Measurements from ENCODE around the gene F11.
"Not testable (repeated sequence)": the region's sequence is repeated elsewhere in the genome, so short reads cannot be mapped to it uniquely, and the experiment has no call there.

The F11 gene

GRCh38 chr4:186265683-186266652 is at the start of gene F11:
F11 (plus strand) TSS chr4:186266189; CDS start chr4:186267137, 948 bp downstream.
- DNase-seq (ENCODE audit: low read depth), result no peak

- DNase-seq (ENCODE audit: low read depth), result no peak
These were observed 49.4 kb upstream of the F11 start for GRCh38 chr4:186216465-186217024.

- DNase-seq (ENCODE audit: low read depth), result no peak
These were observed 48.2 kb upstream of the F11 start for GRCh38 chr4:186217733-186218293.

DNA sequence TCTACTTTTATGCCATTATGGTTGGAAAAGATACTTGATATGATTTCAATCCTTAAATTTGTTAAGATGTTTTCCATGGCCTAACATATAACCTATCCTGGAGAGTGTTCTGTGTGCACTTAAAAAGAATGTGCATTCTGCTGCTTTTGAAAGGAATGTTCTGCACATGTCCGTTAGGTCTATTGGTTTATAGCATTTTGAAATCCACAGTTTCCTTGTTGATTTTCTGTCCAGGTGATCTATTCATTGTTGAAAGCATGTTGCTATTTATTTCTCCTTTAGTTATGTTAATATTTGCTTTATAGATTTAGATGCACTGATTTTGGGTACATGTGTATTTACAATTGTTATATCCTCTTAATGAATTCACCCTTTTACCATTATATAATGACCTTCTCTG is 44.4 kb upstream of the F11 start:
- DNase-seq (ENCODE audit: low read depth), result no peak

- no peak for DNase-seq (ENCODE audit: low read depth)
These were observed 40.1 kb upstream of the F11 start for GRCh38 chr4:186225848-186226247.

GRCh38 chr4:186226521-186227189 is 39.3 kb upstream of the F11 start:
- no peak for DNase-seq (ENCODE audit: low read depth)

GRCh38 chr4:186227221-186227620 is 38.8 kb upstream of the F11 start, which contains the start of gene KLKB1:
KLKB1 (plus strand) TSS chr4:186227507; CDS start chr4:186228196, 689 bp downstream.
- no peak for DNase-seq (ENCODE audit: low read depth)

DNA sequence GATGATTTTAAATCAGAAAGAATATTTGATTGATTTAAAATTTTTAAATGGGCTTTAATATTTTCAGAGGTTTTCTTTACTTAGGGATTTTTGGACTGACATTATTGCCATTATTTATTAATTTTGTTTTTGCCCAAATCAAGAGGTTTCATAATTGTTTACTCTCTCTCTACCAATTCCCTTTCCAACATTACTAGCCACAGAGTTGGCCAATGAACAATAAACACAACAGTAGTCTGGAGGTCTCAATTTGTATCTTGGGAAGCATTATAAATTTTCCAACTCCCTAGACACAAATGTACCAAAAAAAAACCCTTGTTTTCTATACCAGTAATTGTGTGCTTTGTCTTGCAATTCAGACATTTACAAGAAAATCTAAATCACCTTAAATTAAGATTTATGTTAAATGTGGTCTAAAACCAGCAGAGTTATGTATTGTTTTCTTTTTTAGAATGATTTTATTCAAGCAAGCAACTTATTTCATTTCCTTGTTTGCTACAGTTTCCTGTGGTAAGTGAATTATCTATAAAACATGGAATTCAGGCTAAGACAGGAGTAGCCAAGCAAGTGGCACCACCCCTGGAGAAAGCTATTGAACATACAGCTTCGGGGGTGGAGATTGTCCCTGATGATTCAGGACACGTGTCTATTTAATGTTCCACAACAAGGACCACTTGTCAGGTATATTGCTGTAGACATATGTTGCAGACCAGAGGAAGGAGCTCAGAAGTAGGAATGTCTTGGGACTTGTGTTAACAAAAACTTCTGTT is 38.1 kb upstream of the F11 start:
- DNase-seq (ENCODE audit: low read depth), result no peak

- DNase-seq (ENCODE audit: low read depth), result no peak
These were observed 37.5 kb upstream of the F11 start for GRCh38 chr4:186228514-186228894.

DNA sequence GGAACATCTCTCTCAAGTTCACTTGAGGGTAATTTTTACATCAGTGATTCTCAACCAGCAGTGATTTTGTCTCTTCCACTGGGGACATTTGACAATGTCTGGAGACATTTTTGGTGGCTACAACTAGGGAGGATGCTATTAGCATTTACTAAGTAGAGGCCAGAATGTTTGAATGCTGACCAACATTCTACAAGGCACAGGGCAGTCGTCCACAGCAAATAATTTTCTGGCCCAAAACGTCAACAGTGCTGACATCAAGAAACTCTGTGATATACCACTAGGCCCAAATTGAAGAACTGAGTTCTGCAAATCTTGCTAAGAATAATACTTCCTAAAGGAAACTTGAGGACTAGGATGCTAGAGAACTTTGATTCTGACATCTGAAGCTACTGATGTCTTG is 31.6 kb upstream of the F11 start:
- DNase-seq (ENCODE audit: low read depth), result no peak

GRCh38 chr4:186236126-186236525 is 29.9 kb upstream of the F11 start:
- no peak for DNase-seq (ENCODE audit: low read depth)

GRCh38 chr4:186240452-186240847 is 25.5 kb upstream of the F11 start:
- DNase-seq (ENCODE audit: low read depth), result no peak

- DNase-seq (ENCODE audit: low read depth), result no peak
These were observed 25.0 kb upstream of the F11 start for GRCh38 chr4:186240848-186241491.

- no peak for DNase-seq (ENCODE audit: low read depth)
These were observed 24.4 kb upstream of the F11 start for GRCh38 chr4:186241616-186242015.

DNA sequence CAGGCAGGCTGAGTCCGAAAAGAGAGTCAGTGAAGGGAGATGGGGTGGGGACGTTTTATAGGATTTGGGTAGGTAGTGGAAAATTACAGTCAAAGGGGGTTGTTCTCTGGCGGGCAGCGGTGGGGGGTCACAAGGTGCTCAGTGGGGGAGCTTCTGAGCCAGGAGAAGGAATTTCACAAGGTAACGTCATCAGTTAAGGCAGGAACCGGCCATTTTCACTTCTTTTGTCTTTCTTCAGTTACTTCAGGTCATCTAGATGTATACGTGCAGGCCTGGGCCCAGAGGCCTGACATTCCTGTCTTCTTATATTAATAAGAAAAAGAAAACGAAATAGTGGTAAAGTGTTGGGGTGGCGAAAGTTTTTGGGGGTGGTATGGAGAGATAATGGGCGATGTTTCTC is 24.0 kb upstream of the F11 start:
- not testable (repeated sequence) for DNase-seq (ENCODE audit: low read depth)

GRCh38 chr4:186243331-186243730 is 22.7 kb upstream of the F11 start:
- no peak for DNase-seq (ENCODE audit: low read depth)

GRCh38 chr4:186244835-186245234 is 21.2 kb upstream of the F11 start:
- no peak for DNase-seq (ENCODE audit: low read depth)

DNA sequence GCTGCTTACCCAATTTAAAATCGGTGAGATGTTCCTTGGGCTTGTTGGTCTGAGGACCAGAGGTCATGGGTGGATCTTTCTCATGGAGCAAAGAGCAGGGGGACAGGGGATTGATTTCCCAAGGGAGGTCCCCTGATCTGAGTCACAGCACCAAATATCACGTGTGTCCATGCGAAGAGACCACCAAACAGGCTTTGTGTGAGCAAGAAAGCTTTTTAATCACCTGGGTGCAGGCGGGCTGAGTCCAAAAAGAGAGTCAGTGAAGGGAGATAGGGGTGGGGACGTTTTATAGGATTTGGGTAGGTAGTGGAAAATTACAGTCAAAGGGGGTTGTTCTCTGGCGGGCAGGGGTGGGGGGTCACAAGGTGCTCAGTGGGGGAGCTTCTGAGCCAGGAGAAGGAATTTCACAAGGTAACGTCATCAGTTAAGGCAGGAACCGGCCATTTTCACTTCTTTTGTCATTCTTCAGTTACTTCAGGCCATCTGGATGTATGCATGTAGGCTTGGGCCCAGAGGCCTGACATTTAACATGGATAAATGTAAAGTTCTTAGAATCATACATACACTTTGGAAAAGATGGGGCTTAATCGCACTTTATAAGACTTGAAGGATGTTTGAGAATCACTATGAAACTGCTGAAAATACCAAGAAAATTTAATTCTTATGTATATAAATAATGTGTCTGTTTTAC is 18.8 kb upstream of the F11 start:
- DNase-seq (ENCODE audit: low read depth), result not testable (repeated sequence)

GRCh38 chr4:186248643-186249042 is 17.3 kb upstream of the F11 start:
- no peak for DNase-seq (ENCODE audit: low read depth)
